ENCODE data around the gene ADCY2.
A peak's percentile ranks its signal among the peaks of the same experiment; 100 is the strongest.

ADCY2 gene

DNA sequence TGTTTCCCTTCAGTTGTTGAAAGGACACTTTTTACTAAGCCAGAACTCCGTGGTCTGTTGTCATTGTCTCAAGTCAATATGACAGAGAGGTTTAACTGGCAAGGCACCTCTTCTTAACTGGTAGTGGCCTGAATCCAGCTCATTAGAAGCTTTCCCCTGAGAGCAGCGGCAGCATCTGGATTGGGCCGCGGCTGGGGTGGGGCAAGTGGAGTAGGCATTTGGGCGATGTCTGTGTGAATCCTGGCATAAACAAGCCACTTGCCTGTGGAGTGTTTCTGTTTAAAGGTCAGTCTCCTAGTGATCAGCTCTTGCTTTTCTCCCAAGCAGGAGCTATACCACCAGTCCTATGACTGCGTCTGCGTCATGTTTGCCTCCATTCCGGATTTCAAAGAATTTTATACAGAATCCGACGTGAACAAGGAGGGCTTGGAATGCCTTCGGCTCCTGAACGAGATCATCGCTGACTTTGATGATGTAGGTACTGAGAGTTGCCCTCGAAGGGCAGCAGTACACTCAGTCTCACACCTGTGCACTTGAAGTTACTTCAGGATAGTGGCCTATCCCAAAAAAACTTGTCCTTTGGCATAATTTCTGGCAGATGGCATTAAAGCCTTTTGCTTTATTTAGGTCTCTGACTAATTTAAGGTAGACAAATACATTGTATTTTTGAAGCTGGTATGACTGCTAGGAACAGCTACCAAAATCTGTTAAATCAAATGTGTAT lies 406.1 kb downstream of the ADCY2 start:
- no peak for DNase-seq

DNA sequence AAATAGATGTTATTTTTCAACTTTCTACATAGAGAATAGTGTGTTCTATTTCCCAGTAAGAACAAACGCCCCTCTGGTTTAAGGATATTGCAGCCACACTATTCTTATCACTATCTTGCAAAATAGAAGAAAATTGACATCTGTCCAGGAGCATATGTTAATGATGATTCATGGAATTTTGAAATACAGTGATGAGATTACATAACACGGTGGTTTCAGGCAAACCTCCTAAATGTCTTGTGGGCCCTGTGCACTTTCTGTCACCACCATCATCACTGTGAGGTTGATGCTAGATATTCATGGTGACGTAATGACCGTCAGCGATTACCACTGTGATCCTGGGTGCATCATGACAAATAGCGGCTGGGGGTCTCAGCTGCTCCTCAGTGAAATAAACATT lies 406.9 kb downstream of the ADCY2 start:
- DNase-seq, result no peak

DNA sequence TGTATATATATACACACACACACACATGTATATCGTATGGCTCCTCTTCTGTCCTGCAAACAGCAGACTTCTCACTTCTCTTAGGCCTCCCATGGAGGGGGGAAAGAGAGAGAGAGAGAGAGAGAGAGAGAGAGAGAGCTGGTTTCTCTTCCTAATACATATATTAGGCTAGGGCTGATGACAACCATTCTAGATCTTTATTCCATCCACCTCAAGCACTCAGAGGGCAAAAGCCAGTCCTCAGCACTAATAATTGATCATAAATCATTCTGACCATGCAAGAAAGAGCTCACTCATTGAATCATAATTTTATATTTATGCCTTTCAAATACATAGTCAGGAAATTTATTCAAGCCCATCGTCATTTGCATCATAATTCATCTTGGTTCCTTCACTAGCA lies 408.0 kb downstream of the ADCY2 start:
- no peak for DNase-seq

DNA sequence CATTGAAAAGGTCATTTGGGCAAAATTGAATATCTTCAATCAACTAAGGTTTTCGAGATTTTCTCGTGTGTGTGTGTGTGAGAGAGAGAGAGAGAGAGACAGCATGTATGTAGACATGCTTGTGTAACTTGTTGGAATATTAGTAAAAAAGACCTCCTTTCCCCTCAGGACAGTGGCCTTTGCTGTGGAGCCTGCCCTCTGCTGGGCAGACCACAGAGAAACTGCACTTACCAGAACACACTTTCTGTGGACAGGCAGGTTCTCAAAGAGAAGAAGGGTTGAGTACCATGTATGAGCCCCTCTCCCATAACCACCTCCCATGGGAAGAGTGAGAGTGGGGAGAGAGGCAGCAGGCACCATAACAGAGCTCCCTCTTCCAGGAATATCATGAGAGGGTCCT lies 409.4 kb downstream of the ADCY2 start:
- DNase-seq, result no peak

DNA sequence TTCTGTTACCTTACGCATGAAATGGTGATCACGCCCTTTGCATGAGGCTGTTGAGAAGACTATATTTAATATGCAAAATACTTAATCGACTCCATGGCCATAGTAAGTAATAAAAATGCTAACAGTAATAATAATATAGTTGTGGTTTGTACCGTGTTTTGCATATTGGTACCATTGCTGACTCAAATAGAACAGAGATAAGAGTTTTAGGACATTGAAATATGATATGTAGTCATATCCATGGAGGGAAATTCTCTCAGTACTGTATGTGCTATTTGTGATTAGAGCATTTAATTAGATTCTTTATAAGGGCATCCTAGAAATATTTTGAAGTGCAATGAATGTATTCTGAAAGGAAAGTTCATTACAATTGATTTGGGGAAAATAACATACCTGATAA lies 413.1 kb downstream of the ADCY2 start:
- DNase-seq, result no peak

DNA sequence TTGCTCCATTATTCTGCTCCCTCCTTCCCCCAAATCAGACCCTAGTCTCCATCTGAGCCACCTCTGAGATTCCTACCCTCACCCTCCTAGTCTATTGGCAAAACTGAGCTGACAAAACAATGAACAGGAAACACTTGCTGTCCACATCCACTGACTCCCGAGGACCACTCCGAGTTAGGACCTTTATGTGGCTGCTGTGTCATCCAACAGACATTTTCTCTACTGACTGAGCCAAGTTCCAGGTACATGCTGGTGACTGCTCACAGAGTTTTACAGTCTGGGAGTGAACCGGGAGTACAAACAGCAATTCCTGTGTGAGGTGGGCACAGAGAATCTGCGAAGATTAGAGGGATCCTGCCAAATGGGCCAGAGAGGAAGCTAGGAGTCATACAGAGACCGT lies 415.8 kb downstream of the ADCY2 start:
- DNase-seq, result no peak

DNA sequence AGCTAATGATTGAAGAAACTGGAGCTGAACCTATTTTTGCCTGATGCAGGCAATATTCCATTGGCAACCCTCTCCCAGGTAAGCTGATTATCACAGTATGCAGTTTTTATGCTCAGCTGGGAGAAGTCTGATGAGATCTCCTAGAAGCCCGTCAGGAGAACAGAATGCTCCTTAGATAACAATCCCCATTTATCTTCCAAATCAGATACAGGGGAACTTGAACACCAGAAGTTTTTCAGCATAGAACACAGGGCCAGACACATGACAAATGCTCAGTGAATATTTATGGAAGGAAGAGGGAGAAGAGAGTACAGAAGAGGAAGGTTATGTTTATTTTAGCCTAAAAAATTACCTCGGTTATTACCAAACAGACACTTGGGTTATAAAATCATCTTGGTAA lies 417.1 kb downstream of the ADCY2 start:
- DNase-seq, result no peak

DNA sequence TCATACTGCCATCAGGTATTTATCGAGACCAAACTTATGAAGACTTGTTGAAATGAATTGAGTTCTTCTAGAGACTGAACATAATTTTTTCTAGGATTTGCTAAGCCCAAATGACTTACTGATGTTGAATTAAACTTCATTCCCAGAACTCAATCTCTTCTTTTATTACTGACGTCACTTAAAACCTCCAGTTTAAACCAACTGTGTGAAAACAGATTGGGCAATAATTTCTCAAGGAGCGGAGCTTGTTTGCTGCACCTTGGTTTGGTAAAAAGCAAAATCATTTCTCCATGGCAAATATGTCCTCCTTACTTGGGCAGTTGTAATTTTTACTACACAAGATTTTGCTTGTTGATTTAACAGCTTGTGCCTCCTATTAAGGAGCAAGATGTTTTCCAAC lies 417.6 kb downstream of the ADCY2 start:
- DNase-seq, result no peak

DNA sequence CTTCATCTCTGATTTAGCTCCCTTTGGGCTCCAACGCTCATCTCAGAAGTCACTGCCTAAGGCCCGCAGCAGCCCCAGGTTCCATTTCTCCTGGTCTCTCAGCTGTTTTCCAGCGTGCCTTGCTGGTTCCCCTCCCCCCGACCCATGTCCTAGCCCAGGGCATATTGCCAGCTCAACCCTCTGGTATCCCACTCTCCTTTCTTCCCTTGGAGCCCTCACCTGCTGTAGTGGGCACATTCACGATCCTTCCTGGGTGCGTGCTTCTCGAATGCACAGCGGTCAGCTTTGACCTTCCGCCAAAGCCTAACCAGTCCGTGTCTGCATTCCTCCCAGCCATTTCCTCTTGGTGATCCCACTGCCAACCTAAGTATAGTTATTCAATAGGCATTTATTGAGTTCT lies 418.9 kb downstream of the ADCY2 start:
- no peak for DNase-seq

DNA sequence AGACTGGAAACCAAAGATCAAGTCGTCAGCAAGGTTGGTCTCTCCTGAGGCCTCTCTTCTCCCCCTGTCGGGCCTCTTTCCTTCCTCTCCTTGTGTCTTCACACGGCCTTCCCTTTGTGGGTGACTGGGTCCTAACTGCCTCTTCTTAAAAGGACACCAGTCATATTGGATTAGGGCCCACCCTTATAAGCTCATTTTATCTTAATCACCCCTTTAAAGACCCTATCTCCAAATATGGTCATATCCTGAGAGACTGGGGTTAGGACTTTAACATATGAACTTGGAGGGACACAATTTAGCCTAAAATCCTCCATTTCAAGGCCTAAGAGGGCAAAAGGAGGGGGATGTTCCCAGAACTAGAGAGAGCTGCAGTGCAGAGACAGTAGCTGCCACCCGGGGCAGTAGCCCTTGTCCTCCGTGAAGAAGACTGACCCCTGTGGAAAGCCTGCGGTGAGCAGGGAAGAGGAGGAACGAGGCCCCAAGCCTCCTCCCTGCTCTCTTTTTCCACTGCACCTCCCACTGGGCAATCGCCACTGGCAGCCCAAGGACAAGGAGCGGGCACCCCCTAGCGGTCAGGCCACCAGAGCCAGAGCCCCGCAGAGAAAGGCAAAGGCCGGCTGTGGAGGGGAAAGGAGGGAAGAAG lies 420.1 kb downstream of the ADCY2 start:
- DNase-seq, result peak; percentile 62

DNA sequence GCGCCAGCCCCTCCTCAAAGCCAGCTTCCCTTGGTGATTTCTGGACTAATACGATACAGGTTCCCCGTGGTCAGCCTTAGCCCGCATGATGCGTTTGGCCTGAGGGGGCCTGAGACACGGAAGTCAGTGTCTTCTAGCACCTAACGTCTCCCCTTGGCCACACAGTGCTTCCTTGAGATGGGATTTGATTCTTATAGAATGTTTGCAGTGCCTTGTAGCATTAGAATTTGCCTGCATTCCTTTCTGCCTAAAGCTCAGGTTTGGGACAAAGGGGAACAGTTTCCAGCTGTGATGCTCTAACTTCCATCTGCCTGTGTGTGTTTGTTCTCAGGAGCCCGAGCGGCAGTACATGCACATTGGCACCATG lies 420.6 kb downstream of the ADCY2 start:
- no peak for DNase-seq

DNA sequence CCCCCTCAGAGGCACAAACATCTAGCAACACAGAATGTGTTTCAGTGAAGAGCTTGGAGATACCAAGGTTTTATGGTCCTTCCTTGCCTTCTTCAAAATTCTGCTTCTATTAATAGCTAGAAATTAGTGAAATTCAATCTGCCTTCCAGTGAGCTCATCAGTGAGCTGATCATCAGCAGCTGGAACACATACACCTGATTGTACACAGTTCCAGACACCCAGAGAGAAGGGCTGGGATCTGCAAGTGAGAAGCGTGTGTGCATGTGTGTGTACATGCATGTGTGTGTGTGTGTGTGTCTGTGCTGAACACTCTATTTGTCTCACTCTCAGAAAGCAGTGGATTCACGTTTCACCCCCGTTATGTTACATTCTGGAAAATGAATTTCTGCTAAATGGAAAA lies 426.5 kb downstream of the ADCY2 start:
- DNase-seq, result no peak

DNA sequence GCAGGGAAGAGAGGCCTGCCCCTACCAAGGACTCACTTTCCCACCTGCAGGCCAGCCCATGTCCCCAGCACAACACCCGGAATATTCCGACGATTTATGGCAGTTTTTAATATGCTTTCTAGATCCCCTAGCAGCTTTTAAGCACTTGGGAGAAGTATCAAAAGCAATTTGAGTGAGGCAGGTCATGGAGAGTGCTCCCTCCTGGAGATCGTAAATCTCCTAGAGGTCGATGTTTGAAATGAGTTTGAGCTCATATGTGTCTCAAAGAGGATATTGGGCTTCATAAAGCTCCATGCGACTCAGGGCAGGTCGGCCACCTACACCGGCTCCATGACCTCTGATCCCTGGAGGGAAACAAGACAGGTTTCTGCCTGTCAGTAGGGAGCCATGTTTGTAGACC lies 427.7 kb downstream of the ADCY2 start:
- DNase-seq, result no peak

DNA sequence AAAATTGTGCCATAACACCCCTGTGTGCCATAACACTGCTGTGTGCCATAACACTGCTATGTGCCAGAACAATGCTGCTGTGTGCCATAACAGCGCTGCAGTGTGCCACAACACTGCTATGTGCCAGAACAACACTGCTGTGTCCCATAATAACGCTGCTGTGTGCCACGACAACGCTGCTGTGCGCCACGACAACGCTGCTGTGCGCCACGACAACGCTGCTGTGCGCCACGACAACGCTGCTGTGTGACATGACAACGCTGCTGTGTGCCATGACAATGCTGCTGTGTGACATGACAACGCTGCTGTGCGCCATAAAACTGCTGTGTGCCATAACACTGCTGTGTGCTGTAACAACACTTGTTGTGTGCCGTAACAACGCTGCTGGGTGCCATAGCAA lies 429.1 kb downstream of the ADCY2 start:
- no peak for DNase-seq

DNA sequence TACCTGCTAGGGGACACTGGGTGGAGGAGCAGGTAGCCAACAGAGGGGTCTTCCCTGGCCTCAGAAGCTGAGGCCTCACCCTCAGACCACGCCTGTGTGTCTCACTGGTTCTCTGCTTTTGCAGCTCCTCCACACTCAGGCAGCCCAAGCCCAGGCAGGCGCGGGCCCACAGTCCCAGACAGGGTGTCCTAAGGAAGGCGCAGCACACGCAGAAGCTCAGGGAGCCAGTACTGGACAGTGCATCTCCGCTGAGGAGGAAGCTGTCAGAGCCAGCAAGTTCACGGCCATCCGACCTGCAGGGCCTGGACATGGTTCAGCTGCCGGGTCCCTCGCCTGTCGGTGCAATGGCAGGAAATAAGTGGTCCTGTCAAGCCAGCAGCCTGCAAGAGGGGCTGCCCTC lies 429.7 kb downstream of the ADCY2 start:
- DNase-seq, result no peak

DNA sequence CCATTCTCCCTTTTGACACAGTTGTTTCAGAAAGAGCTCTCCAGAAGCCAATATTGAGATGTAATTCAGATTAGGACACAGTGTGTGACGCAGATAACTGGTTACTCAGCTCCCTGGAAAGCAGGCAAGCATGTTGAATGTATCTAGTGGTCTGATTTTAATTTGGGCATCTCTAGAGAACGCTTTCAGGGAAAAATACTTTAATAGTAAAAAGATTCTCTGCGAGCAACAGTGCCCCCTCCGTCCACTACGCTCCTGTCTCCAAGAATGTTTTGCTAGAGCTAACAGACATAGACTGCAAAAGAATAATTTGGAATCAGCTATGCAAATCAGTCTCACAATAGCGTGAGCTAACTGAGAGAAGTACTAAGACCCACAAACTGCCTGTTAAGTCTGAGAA lies 431.7 kb downstream of the ADCY2 start:
- DNase-seq, result no peak

DNA sequence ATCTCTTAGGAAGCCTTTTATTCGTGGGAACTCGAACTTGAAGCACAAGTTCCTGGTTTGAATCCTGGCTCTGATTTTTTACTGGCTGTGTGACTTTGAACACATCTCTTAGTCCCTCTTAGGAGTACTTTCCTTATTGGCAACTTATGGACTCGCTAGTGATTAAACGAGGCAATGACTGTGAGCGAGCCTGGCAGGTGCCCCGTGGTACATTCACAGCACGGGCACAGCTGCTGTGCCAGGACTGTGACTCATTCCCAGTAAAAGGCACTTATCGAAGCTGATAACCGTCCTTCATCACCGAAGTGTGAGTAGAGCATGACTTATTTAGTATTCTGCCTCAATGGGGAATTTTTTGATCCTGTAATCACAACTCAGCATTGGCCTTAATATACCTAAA lies 432.3 kb downstream of the ADCY2 start:
- no peak for DNase-seq

DNA sequence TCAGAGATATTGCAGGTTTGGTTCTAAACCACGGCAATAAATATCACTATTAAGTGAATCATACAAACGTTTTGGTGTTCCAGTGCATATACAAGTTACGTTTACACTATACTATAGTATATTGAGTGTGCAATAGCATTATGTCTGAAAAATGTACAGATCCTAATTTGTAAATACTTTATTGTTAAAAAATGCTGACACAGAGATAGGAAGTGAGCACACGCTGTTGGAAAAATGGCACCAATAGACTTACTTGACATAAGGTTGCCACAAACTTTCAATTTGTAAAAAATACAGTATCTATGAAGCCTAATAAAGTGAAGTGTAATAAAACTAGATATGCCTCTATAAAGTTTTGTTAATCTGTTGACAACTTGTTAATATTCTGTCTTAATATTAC lies 439.0 kb downstream of the ADCY2 start:
- no peak for DNase-seq

DNA sequence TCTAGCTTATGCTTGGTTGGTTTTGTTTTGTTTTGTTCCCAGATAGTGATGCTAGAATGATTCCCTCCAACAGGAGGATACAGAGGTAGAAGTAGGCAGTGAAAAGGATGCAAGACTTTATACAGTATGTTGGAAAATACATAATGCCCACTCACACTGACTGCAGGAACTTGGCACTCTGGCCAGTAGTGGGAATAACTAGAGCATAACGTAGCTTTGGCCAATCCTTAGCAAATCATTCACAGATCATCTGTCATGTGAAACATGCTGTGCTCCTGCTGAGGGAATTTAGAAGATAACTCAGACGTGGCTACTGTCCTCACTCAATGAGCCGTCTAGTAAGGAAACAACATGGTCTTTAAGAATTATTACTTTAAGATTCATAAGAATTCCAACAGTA lies 441.5 kb downstream of the ADCY2 start:
- no peak for DNase-seq

DNA sequence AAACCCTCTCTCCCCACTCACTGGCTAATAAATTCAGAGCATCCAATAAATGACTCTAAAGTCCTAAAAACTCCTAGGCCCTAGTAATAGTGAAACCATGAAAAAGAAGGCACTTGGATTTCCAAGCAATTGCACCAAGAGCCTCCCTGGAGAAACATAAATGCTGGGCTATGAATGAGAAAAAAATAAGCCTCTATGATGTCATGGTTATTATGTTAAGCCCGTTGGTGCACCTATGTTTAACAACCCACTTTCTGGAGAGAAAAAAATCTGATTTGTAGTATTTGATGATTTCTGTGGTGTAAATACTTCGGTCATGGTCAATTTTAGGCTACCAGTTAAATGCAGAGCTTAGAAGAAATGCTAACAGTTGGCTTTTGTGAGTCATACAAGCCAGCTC lies 446.6 kb downstream of the ADCY2 start:
- no peak for DNase-seq

DNA sequence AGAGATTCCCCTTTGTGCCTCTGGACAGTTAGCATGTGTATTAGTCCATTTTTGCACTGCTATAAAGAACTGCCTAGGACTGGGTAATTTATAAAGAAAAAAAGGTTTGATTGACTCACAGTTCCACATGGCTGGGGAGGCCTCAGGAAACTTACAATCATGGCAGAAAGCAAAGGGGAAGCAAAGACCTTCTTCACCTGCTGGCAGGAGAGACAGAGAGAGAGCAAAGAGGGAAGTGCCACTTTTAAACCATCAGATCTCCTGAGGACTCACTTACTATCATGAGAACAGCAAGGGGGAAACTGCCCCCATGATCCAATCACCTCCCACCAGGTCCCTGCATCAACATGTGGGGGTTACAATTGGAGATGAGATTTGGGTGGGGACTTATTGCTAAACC lies 449.0 kb downstream of the ADCY2 start:
- DNase-seq, result no peak

DNA sequence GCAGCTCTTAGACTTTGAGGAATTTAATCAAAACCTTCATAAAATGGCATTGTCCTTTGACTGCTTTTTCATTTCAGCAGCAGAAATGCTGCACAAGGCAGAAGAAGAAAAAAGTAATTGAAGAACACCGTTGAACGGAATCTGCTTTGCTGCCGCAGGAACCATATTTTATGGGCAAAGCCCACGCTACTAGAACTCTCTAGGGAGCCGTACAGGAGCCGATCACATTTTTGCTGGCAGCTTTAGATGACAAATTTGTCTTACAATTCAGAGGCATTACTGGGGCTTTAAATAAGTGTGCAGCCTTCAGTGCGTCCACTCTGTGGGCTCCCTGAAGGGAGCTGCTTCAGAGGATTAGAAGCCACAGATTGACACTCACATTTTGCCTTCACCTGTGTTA lies 449.6 kb downstream of the ADCY2 start:
- no peak for DNase-seq

DNA sequence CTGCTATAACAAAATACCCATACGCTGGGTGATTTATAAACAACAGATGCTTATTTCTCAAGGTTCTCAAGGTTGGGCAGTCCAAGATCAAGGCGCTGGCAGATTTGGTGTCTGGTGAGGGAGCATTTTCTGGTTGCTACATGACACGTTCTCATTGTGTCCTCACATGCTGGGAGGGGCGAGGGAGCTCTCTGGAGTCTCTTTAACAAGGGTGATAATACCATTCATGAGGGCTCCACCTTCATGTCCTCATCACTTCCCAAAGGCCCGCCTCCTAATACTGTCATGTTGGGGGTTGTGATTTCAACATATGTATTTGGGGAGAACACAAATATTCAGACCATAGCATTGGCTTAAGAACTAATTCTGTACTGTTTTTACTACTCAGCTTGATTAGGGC lies 450.4 kb downstream of the ADCY2 start:
- no peak for DNase-seq

DNA sequence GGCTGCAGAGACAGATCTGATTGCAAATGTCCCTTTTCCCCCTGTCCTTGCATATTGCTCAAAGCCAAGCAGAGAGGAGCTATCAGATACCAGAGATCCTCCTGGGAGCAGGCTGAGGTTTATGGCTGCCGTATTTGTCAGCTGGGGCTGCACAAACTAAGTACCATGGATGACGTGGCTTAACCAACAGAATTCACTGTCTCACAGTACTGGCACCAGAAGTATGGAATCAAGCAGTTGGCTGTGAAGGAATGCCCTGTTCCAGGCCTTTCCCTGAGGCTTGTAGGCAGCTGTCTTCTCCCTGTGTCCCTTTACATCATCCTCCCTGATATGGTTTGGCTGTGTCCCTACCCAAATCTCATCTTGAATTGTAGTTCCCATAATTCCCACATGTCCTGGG lies 452.4 kb downstream of the ADCY2 start:
- no peak for DNase-seq

DNA sequence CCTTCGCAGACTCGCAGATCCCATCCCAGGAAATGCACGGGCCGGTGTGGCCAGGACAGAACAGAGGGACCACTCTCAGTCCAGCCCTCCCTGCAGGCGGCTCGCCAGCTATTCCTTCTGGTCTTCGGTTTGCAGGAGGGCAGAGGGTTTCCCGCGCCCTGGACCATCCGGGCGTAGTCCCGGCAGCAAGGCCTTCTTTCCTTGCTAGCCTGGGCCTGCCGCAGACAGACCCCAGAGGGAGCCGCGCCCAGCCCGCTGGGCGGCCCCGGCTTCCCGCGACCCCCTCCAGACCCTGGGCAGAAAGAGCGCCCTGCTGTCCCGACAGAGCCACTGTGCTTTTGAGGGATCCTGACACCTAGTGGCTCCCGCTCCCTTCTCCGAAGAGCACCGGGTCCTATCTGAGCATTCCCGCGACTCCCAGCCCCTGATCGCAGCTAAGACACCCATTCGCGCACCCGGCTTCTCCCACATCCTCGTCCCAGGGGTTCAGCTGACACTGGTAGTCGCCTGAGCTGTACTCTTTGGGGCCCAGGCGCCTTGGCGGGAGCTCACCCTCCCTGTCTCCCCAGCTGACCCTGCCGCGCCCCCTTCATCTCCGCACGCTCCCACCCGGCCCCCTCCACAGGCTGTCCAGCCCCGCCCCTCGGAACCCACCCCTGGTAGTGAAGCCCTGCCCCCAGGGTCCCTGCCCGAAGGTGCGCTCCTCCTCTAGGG lies 453.9 kb downstream of the ADCY2 start:
- no peak for DNase-seq

Data from NCI-H1436 (cell line).